HG02870 (cell line): ENCODE results near the gene COIL.
A peak's percentile ranks its signal among the peaks of the same experiment; 100 is the strongest.
"Not testable (repeated sequence)": the region's sequence is repeated elsewhere in the genome, so short reads cannot be mapped to it uniquely, and the experiment has no call there.

Experiments
- ATAC-seq: cut with Tn5 transposase; IDR thresholded peaks from one replicate; pipeline ENCODE4 v1.9.1; 2021; ENCODE audit warnings: mild to moderate bottlenecking, moderate library complexity; ENCODE audit not compliant: unreplicated experiment

COIL gene

DNA sequence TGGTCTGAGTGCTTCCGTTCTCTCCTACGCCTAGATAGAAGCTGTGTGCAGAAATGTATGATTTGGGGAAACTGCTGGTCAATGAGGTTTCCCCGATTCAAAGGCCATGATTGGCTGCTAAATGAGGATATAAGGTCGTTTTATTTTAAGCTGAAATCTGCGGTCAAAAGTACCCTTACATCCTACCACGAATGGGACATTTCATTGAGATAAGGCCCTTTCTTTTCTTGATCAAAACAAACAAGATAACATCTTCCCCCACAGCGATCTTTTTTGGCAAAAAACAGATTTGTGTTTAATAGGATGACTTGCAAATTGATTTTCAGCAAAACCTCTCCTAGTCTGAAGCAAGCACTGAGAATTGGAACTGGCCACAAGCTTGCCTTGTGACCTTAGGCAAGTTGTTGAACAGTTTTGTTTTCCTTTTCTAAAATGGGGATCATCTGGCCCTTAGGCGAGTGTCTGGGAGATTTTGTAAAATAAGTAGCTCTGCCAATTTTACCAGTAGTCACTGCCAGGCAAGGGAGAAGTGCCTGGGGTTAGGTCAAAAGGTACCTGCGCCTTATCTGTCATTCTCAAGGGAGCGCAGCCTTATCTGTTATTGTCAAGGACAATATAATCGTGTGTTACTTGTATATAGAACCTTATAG is 17.7 kb upstream of the COIL start:
- peak; percentile 36 for ATAC-seq

DNA sequence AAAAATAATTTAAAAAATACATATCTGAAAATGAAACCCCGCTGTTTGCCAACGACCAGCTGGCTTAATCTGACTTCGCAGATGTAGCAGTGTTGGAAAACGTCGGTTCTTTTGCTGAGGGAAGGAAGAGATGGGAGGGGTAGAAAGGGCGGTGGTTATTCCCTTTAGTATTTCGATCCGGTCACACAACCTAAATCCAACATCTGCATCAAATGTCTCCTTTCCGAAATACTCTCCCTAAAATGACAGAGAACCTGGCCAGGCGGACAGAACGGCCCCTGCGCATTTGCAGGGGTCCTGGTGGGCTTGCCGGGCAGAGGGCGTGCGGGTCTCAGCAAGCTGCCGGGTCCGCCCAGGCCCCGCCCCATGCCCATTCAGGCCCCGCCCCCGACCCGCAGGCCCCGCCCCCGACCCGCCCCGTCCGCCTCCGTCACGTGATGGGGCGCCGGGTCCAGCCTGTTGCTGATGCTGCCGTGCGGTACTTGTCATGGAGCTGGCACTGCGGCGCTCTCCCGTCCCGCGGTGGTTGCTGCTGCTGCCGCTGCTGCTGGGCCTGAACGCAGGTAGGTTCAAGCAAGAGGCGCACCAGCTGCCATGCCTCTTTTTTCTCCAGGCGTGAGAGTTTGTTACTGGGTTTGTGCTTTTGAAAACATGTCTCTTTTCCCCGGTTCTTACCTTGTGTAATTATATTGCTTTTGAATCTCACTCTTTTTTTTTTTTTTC is 17.0 kb upstream of the COIL start, which contains the start of gene SCPEP1:
Gene SCPEP1, plus strand, starts transcription at position 459 of the 723 bp plus-strand sequence. Its CDS starts 29 bp downstream, at position 488.
- peak; percentile 59 for ATAC-seq

- ATAC-seq, result no peak
Observed at GRCh38 chr17:56976941-56977608, 16.2 kb upstream of the COIL start.

GRCh38 chr17:56975656-56976055 is 14.8 kb upstream of the COIL start:
- no peak for ATAC-seq

DNA sequence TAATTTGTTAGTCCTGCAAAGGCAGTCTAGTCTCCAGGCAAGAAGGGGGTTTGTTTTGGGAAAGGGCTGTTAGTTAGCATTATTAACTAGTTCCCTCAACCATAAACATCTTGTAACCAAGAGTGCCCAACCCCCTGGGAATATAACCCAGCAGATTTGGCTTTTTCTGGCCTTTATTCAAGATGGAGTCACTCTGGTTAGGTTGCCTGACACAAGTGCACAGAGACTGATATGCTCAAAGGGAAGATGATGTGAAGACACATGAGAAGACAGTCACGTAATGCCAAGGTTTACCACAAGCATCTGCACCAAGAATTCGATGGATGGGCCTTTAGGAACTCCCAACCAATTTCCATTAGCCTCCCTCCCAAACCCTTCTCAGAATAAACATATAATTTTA is 13.2 kb upstream of the COIL start:
- no peak for ATAC-seq

GRCh38 chr17:56973520-56973919 is 12.7 kb upstream of the COIL start:
- no peak for ATAC-seq

- ATAC-seq, result no peak
Observed at GRCh38 chr17:56972111-56972730, 11.4 kb upstream of the COIL start.

GRCh38 chr17:56970974-56971373 is 10.1 kb upstream of the COIL start:
- no peak for ATAC-seq

DNA sequence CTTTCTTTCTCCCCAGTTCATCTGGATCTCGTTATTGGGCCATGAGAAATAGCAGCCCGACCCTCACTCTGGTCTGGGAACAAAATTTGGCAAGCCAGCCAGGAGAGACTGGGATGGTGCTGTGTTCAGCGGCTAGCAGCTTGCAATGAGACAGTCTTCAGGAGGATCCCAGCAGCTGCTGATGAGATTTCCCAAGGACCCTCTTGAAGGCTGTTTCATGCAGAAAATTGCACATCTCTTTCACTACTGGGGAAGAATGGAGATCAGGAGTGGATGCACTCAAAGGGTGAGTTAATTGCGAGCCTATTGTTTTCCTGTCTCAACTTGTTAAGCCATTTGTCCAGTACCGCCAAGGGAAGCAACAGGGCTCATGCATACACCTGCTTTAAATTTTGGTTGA is 5.5 kb upstream of the COIL start:
- no peak for ATAC-seq

DNA sequence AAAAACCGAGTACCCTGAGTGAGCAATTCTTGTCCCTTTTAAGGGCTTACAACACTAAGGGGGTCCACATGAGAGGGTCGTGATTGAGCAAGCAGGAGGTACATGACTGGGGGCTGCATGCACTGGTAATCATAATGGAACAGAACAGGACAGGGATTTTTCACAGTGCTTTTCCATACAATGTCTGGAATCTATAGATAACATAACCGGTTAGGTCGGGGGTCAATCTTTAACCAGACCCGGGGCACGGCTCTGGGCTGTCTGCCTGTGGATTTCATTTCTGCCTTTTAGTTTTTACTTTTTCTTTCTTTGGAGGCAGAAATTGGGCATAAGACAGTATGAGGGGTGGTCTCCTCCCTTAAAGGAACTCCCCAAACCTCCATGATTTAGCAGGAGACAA is 4.8 kb upstream of the COIL start:
- ATAC-seq, result not testable (repeated sequence)

GRCh38 chr17:56965241-56965640 is 4.4 kb upstream of the COIL start:
- not testable (repeated sequence) for ATAC-seq

- no peak for ATAC-seq
Observed at GRCh38 chr17:56956992-56957391, 3.9 kb downstream of the COIL start.

DNA sequence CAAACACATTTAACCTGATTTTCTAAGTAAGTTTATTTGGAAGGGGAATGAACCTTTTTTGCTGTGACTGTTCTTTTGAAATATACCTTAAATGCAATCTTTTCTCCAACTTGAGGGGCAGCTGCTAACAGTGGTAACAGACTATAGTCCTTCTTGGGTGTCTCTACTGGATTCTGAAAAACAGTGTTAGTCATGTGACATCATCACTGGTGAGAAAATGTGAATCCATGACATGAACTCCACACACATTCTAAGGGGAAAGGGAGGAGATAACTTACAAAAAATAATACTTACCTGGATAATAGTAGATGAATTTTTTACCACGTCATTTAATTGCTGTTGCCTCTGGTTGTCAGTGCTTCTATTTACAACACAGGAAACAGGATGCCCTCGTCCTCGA is 11.3 kb downstream of the COIL start:
- ATAC-seq, result no peak

GRCh38 chr17:56948491-56948890 is 12.4 kb downstream of the COIL start:
- no peak for ATAC-seq

- no peak for ATAC-seq
Observed at GRCh38 chr17:56947741-56948140, 13.1 kb downstream of the COIL start.

GRCh38 chr17:56945938-56946505 is 14.8 kb downstream of the COIL start:
- no peak for ATAC-seq

- no peak for ATAC-seq
Observed at GRCh38 chr17:56943505-56944125, 17.2 kb downstream of the COIL start.

GRCh38 chr17:56939869-56940484 is 20.9 kb downstream of the COIL start:
- ATAC-seq, result no peak

DNA sequence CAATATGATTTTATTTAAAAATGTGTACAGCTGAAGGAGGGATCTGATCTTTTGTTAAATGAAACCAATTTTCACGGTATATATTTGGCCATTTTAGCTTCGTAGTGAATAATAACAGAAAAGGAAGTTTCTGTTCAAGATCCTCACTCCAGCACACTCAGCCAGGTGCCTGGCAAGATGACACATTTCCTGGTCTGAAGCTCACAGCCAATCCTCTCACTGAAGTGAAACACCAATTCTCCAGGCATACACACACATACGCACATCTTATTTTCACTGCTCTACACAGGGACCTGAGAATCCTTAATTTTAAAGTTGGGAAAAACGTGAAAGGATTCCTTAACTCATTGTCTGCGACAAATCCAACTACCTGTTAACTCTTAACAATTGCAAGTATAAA is 22.6 kb downstream of the COIL start:
- ATAC-seq, result not testable (repeated sequence)

- ATAC-seq, result no peak
Observed at GRCh38 chr17:56937687-56938086, 23.2 kb downstream of the COIL start.
